K562 (cell line): ENCODE measurements around the gene FANCI.

Source experiments
- CREB1 ChIP-seq, 2 experiments: sonication (generic) in 1 of 2; formaldehyde crosslinking in 1 of 2; IDR thresholded peaks; 2 replicates each; pipeline versions ENCODE4 v1.6.1 to v1.8.0; 2012 to 2022; ENCODE audit warnings: inconsistent platforms in 1 of 2, mild to moderate bottlenecking in 1 of 2, missing genetic modification reagents in 1 of 2, moderate library complexity in 1 of 2
- MAFK ChIP-seq: IDR thresholded peaks from 2 replicates; pipeline ENCODE4 v1.6.1; 2011; ENCODE audit warnings: low read length, improper control_type of control experiment
- ZNF146 ChIP-seq: IDR thresholded peaks from one replicate; pipeline ENCODE4 v1.6.1; 2018; ENCODE audit warnings: missing compliant biosample characterization; ENCODE audit not compliant: unreplicated experiment
- TF ChIP-seq, protein P1 (sequence below), 3 experiments: IDR thresholded peaks in 2 of 3; conservative IDR thresholded peaks in 1 of 3; 2 replicates each; pipeline ENCODE4 v1.5.1; 2011 to 2012; ENCODE audit warnings: low read length in 3 of 3, mild to moderate bottlenecking in 3 of 3, control low read depth in 2 of 3, improper control_type of control experiment in 1 of 3, inconsistent platforms in 1 of 3, low read depth in 1 of 3, mixed read lengths in 1 of 3, moderate library complexity in 1 of 3; ENCODE audit not compliant: insufficient read depth in 2 of 3

DNA sequence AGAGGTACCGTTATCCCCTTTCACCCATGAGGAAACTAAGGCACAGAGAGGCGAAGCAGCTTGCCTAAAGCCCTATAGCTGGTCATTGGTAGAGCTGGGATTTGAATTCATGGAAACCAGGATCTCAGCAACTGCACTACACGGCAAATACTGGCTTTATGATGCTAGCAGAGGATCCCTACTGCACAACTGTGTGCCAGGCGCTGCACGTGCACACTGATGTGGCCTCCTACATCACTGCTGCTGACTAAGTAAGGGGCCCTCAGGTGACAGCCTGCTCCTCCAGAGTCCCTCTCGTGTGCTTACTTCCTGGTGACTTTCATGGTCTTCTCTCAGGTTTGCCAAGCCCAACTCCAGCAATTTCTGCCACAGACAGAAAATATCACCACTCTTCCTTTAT is 94.3 kb downstream of the FANCI start:
- TF ChIP-seq, protein P1, sequence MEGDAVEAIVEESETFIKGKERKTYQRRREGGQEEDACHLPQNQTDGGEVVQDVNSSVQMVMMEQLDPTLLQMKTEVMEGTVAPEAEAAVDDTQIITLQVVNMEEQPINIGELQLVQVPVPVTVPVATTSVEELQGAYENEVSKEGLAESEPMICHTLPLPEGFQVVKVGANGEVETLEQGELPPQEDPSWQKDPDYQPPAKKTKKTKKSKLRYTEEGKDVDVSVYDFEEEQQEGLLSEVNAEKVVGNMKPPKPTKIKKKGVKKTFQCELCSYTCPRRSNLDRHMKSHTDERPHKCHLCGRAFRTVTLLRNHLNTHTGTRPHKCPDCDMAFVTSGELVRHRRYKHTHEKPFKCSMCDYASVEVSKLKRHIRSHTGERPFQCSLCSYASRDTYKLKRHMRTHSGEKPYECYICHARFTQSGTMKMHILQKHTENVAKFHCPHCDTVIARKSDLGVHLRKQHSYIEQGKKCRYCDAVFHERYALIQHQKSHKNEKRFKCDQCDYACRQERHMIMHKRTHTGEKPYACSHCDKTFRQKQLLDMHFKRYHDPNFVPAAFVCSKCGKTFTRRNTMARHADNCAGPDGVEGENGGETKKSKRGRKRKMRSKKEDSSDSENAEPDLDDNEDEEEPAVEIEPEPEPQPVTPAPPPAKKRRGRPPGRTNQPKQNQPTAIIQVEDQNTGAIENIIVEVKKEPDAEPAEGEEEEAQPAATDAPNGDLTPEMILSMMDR (IDR thresholded peaks at IDR 0.05 in 2 of 3, conservative IDR thresholded peaks at IDR 0.05 in 1 of 3; ENCODE audit: insufficient read depth in 2 of 3, low read depth in 1 of 3, low read length in 3 of 3) = no peak
- TF ChIP-seq ZNF146 (CRISPR knock-in tag) = no peak
- no peak for TF ChIP-seq CREB1 (IDR thresholded peaks at IDR 0.05)
- no peak for TF ChIP-seq CREB1 (CRISPR knock-in tag; IDR thresholded peaks at IDR 0.05)
- no peak for TF ChIP-seq MAFK
